Thyroid gland (tissue), 4 donors: Measurements from ENCODE around the gene PLEKHM2.

ENCODE experiments used
- POLR2A ChIP-seq, 2 donors: fragments of 450-650 bp; IDR thresholded peaks; one replicate each; pipeline ENCODE4 v1.6.1; 2017; ENCODE audit warnings: antibody characterized with exemption in 2 of 2, mild to moderate bottlenecking in 2 of 2, moderate library complexity in 1 of 2
- TF ChIP-seq, protein P1 (sequence below), 6 experiments: fragments of 200-600 bp in 3 of 6; fragments of 450-650 bp in 3 of 6; sonication (generic) in 3 of 6; IDR thresholded peaks; one replicate each; pipeline ENCODE4 v1.5.1; 2016 to 2019; ENCODE audit warnings: antibody characterized with exemption in 6 of 6, mild to moderate bottlenecking in 2 of 6, inconsistent platforms in 1 of 6, moderate library complexity in 1 of 6

GRCh38 chr1:15753776-15754175, 69.7 kb downstream of the PLEKHM2 start:
- TF ChIP-seq POLR2A (IDR thresholded peaks at IDR 0.05) = no peak
- TF ChIP-seq, protein P1, sequence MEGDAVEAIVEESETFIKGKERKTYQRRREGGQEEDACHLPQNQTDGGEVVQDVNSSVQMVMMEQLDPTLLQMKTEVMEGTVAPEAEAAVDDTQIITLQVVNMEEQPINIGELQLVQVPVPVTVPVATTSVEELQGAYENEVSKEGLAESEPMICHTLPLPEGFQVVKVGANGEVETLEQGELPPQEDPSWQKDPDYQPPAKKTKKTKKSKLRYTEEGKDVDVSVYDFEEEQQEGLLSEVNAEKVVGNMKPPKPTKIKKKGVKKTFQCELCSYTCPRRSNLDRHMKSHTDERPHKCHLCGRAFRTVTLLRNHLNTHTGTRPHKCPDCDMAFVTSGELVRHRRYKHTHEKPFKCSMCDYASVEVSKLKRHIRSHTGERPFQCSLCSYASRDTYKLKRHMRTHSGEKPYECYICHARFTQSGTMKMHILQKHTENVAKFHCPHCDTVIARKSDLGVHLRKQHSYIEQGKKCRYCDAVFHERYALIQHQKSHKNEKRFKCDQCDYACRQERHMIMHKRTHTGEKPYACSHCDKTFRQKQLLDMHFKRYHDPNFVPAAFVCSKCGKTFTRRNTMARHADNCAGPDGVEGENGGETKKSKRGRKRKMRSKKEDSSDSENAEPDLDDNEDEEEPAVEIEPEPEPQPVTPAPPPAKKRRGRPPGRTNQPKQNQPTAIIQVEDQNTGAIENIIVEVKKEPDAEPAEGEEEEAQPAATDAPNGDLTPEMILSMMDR (IDR thresholded peaks at IDR 0.05) = no peak
